Astrocyte (in vitro differentiated cells and primary cell): ENCODE results near the gene GNA14. TPM values are rescaled to one million over a fixed set of nuclear protein-coding genes. Genes with fewer than 3 reads are reported as not detected.

ENCODE experiments used
- DNase-seq: peaks from one replicate; pipeline ENCODE4 v3.0.0-alpha.2; 2010; ENCODE audit warnings: low read depth
- FAIRE-seq: peaks from 2 replicates; lab custom pipeline; 2011; peaks lifted over from hg19 to GRCh38; lab: Jason Lieb, UNC
- H2AFZ ChIP-seq: 2 replicates; pipeline ENCODE4 v1.6.0; 2012; ENCODE audit warnings: low read depth, low read length, inconsistent platforms
- H3K27ac ChIP-seq: 2 replicates; pipeline ENCODE4 v1.5.1; 2011; ENCODE audit warnings: low read depth, low read length, inconsistent platforms
- H3K27me3 ChIP-seq: 2 replicates; pipeline ENCODE4 v1.6.0; 2011; ENCODE audit warnings: low read length, inconsistent platforms; ENCODE audit not compliant: insufficient read depth
- H3K36me3 ChIP-seq: 2 replicates; pipeline ENCODE4 v1.5.1; 2011; ENCODE audit warnings: low read length, inconsistent platforms; ENCODE audit not compliant: insufficient read depth
- H3K4me1 ChIP-seq: 2 replicates; pipeline ENCODE4 v1.5.1; 2011; ENCODE audit warnings: low read length, inconsistent platforms; ENCODE audit not compliant: insufficient read depth
- H3K4me2 ChIP-seq: 2 replicates; pipeline ENCODE4 v1.6.0; 2012; ENCODE audit warnings: low read length, inconsistent platforms
- H3K4me3 ChIP-seq: 2 replicates; pipeline ENCODE4 v1.5.1; 2011; ENCODE audit warnings: low read depth, mild to moderate bottlenecking, low read length, inconsistent platforms; ENCODE audit not compliant: insufficient read depth
- H3K79me2 ChIP-seq: 2 replicates; pipeline ENCODE4 v1.6.0; 2012; ENCODE audit warnings: mild to moderate bottlenecking, low read length, inconsistent platforms; ENCODE audit not compliant: insufficient read depth
- H3K9ac ChIP-seq: 2 replicates; pipeline ENCODE4 v1.6.0; 2012; ENCODE audit warnings: mild to moderate bottlenecking, low read length, inconsistent platforms
- H3K9me3 ChIP-seq: 2 replicates; pipeline ENCODE4 v1.5.1; 2012; ENCODE audit warnings: low read depth, mild to moderate bottlenecking, low read length, inconsistent platforms; ENCODE audit not compliant: insufficient read depth
- H4K20me1 ChIP-seq: 2 replicates; pipeline ENCODE4 v1.6.0; 2012; ENCODE audit warnings: low read length, inconsistent platforms; ENCODE audit not compliant: insufficient read depth
- H3K27ac Mint-ChIP-seq: one replicate; pipeline ENCODE4 v1.8.0; 2021; ENCODE audit warnings: mild to moderate bottlenecking, mixed read lengths; ENCODE audit not compliant: unreplicated experiment
- H3K27me3 Mint-ChIP-seq: one replicate; pipeline ENCODE4 v1.8.0; 2021; ENCODE audit warnings: low read depth, mixed read lengths; ENCODE audit not compliant: unreplicated experiment
- H3K36me3 Mint-ChIP-seq: one replicate; pipeline ENCODE4 v1.8.0; 2021; ENCODE audit warnings: low read depth, mixed read lengths; ENCODE audit not compliant: unreplicated experiment
- H3K4me1 Mint-ChIP-seq: one replicate; pipeline ENCODE4 v1.8.0; 2021; ENCODE audit warnings: low read depth, mixed read lengths; ENCODE audit not compliant: unreplicated experiment
- H3K4me3 Mint-ChIP-seq: one replicate; pipeline ENCODE4 v1.8.0; 2021; ENCODE audit warnings: mild to moderate bottlenecking, moderate library complexity, mixed read lengths; ENCODE audit not compliant: unreplicated experiment
- H3K9me3 Mint-ChIP-seq: one replicate; pipeline ENCODE4 v1.8.0; 2021; ENCODE audit warnings: mild to moderate bottlenecking, mixed read lengths; ENCODE audit not compliant: unreplicated experiment
- EZH2 ChIP-seq: IDR thresholded peaks from 2 replicates; pipeline ENCODE4 v1.6.1; 2012; ENCODE audit warnings: mild to moderate bottlenecking, low read length, inconsistent platforms; ENCODE audit not compliant: insufficient read depth
- total RNA-seq: library from RNA; stranded (reverse); gene quantifications from 2 replicates; pipeline ENCODE4 v1.2.1, GENCODE V29; 2021
- TF ChIP-seq, protein P1 (sequence below): IDR thresholded peaks from 2 replicates; pipeline ENCODE4 v1.5.1; 2011; ENCODE audit warnings: low read depth, mild to moderate bottlenecking, inconsistent platforms, low read length, moderate library complexity; ENCODE audit not compliant: insufficient read depth

GNA14 gene
- total RNA-seq, 1 donor from 2014 or later: 1.0 TPM

DNA sequence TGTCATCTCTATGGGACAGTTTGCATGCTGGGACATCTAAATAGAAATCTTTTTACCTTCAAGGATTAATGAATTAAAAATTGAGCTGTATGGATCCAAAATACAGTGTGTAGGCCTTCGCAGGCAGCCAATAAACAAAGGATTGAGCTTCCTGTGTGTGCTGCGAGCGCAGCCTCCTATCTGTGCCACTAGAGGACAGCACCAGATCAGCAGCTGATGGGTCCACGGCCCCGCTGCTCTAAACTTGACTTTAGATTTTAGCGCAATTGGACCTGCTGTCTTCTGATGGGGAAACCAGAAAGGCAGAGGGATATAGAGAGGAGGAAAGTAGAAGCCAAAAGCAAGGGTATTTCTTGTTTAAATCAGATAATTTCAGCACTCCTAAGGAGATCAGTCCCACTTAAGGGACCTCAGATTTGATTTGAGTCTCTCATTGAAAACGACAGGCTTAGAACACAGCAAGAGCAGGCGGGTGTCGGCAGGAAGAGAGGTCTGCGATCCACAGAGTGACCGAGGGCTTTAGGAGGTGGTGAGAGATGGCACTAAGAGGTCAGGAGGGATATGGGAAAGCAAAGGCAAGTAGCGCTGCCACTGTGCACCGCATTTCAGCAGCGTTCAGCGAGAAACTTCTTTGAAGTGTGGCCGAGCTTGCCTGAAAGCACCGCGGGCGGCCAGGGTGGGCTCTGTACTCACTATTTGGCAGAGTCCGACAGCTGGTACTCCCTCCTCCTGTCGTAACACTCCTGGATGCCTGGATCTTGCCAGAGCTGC is 214.3 kb downstream of the GNA14 start:
- Histone ChIP-seq H3K4me2 (peak overlapping the region; percentile 34), H3K9ac (peak overlapping the region; percentile 16), H3K4me1 (peaks cover 13% of the 10 kb centered on the region), H2AFZ (peak overlapping the region; percentile 27), H3K27ac (no peak overlapping the region), H4K20me1 (no peaks in the 10 kb centered on the region), H3K9me3 (no peaks in the 10 kb centered on the region), H3K27me3 (no peaks in the 10 kb centered on the region), H3K36me3 (no peaks in the 10 kb centered on the region), H3K4me3 (no peak overlapping the region), H3K79me2 (no peaks in the 10 kb centered on the region)
- no peaks in the 10 kb centered on the region for H3K27me3 Mint-ChIP-seq
- no peaks in the 10 kb centered on the region for H3K9me3 Mint-ChIP-seq
- no peak overlapping the region for H3K4me3 Mint-ChIP-seq
- peak; percentile 47 for DNase-seq
- peaks cover 11% of the 10 kb centered on the region for H3K4me1 Mint-ChIP-seq
- no peak for TF ChIP-seq EZH2
- TF ChIP-seq, protein P1, sequence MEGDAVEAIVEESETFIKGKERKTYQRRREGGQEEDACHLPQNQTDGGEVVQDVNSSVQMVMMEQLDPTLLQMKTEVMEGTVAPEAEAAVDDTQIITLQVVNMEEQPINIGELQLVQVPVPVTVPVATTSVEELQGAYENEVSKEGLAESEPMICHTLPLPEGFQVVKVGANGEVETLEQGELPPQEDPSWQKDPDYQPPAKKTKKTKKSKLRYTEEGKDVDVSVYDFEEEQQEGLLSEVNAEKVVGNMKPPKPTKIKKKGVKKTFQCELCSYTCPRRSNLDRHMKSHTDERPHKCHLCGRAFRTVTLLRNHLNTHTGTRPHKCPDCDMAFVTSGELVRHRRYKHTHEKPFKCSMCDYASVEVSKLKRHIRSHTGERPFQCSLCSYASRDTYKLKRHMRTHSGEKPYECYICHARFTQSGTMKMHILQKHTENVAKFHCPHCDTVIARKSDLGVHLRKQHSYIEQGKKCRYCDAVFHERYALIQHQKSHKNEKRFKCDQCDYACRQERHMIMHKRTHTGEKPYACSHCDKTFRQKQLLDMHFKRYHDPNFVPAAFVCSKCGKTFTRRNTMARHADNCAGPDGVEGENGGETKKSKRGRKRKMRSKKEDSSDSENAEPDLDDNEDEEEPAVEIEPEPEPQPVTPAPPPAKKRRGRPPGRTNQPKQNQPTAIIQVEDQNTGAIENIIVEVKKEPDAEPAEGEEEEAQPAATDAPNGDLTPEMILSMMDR: peak; percentile 100
- peaks cover 3% of the 10 kb centered on the region for H3K36me3 Mint-ChIP-seq
- H3K27ac Mint-ChIP-seq: peak overlapping the region; percentile 86
- peak; percentile 54 for FAIRE-seq

DNA sequence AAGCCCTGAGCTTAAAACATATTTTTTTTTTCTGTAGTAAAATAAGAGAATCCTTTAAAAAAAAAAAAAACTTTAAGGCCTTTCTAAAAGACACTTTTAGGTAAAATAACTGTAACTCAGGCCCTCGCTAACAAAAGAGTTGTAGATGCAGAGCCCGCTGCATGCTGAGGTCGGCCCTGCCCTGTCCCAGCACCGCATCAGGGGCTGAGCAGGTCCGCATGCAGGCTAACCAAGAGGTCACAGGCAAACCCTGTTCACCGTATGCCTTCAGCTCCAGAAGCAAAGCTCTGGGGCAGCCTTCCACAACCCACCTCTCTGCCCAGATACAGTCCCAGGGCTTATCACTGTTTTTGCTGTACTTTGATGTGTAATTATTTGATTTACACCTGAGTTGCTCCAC is 216.1 kb downstream of the GNA14 start:
- Histone ChIP-seq H3K27ac (no peak overlapping the region), H4K20me1 (no peaks in the 10 kb centered on the region), H2AFZ (no peak overlapping the region), H3K36me3 (no peaks in the 10 kb centered on the region), H3K9ac (no peak overlapping the region), H3K79me2 (no peaks in the 10 kb centered on the region), H3K4me2 (no peak overlapping the region), H3K4me3 (no peak overlapping the region), H3K4me1 (peaks cover 10% of the 10 kb centered on the region), H3K27me3 (no peaks in the 10 kb centered on the region), H3K9me3 (no peaks in the 10 kb centered on the region)
- H3K36me3 Mint-ChIP-seq: peaks cover 3% of the 10 kb centered on the region
- H3K4me1 Mint-ChIP-seq: peaks cover 11% of the 10 kb centered on the region
- no peaks in the 10 kb centered on the region for H3K27me3 Mint-ChIP-seq
- FAIRE-seq (no peak), DNase-seq (no peak)
- H3K9me3 Mint-ChIP-seq: no peaks in the 10 kb centered on the region
- H3K4me3 Mint-ChIP-seq: no peak overlapping the region
- H3K27ac Mint-ChIP-seq: no peak overlapping the region
- TF ChIP-seq, protein P1: no peak
- no peak for TF ChIP-seq EZH2

DNA sequence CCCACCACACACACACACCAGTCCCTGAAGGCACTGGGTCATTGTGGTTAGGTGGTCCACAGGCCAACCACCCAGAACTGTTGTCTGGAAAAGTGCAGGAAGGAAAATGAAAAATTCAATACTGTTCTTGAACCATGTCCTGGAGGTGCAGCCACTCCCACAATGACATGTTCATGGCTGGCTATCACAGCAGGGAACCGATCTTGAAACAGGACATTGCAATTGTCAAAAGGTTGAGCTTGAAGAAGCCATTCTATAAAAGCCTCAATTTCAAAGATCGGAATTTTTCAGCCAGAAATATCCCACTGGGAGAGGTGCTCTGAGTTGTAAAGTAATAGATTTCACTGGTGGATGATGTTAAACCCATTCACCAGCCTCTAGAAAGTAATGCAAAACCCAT is 218.2 kb downstream of the GNA14 start:
- Histone ChIP-seq H3K79me2 (no peaks in the 10 kb centered on the region), H4K20me1 (no peaks in the 10 kb centered on the region), H2AFZ (no peak overlapping the region), H3K4me3 (no peak overlapping the region), H3K9ac (no peak overlapping the region), H3K4me2 (no peak overlapping the region), H3K9me3 (no peaks in the 10 kb centered on the region), H3K27ac (no peak overlapping the region), H3K36me3 (no peaks in the 10 kb centered on the region), H3K27me3 (no peaks in the 10 kb centered on the region), H3K4me1 (peaks cover 6% of the 10 kb centered on the region)
- H3K4me3 Mint-ChIP-seq: no peak overlapping the region
- H3K4me1 Mint-ChIP-seq: peaks cover 5% of the 10 kb centered on the region
- peaks cover 3% of the 10 kb centered on the region for H3K36me3 Mint-ChIP-seq
- DNase-seq (no peak), FAIRE-seq (no peak)
- TF ChIP-seq, protein P1: no peak
- TF ChIP-seq EZH2: no peak
- no peaks in the 10 kb centered on the region for H3K27me3 Mint-ChIP-seq
- no peaks in the 10 kb centered on the region for H3K9me3 Mint-ChIP-seq
- no peak overlapping the region for H3K27ac Mint-ChIP-seq
